ENCODE measurements around the gene P2RX7. TPM values are rescaled to one million over a fixed set of nuclear protein-coding genes. Genes with fewer than 3 reads are reported as not detected.
A peak's percentile ranks its signal among the peaks of the same experiment; 100 is the strongest.

Gene P2RX7
- total RNA-seq, 5 donors from 2014 or later (not counting 1 experiment from before 2014, with no cell fraction given) = 4.6 to 11.0 (median 6.9) TPM

DNA sequence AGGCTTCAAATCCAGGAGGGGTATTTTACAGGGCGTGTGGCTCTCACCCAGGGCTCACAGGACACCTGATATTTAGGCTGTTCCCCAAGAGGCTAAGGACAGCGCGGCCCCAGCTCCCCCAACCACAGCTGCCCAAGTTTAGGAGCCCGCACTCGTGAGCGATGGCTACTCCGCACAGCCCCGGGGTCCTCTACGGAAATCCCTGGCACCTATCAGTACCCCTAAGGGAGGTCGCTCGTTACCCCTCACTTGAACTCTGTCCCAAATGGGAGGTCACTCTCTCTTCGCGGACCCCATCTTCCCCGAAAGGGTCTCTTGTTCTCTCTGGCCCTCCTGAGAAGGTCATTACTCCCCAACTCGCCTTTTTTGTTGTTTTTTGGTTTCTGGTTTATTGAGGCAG lies 76.5 kb downstream of the P2RX7 start:
- H3K27me3 ChIP-seq (replicated peaks in 1 of 2; ENCODE audit: control insufficient read depth in 2 of 2, extremely low read depth in 1 of 2, insufficient read depth in 2 of 2, low read length in 1 of 2) = no peaks in the 10 kb centered on the region
- ATAC-seq (replicated peaks in 1 of 4) (no peak), DNase-seq (no peak)
- 100% methylated on average over 8 of the region's 15 CpGs for WGBS (ENCODE audit: insufficient coverage)
- CTCF ChIA-PET = no interaction called here
- H3K4me1 ChIP-seq (ENCODE audit: control insufficient read depth in 1 of 2, extremely low read depth in 1 of 2, insufficient read depth in 2 of 2, low read length in 2 of 2) = peaks cover 3 to 27% of the 10 kb centered on the region in 2 experiments
- H3K9me3 ChIP-seq = no peaks in the 10 kb centered on the region
- Mint-ChIP-seq H3K9me3 (no peaks in the 10 kb centered on the region), H3K4me3 (peak overlapping the region; percentile 73 to 89 (median 74)), H3K4me1 (peaks cover 22 to 31% (median 30%) of the 10 kb centered on the region in 3 donors), H3K36me3 (peaks cover 2% of the 10 kb centered on the region), H3K27ac (peak overlapping the region; percentile 63 to 84), H3K27me3 (no peaks in the 10 kb centered on the region)
- peak overlapping the region in 1 of 2 donors; percentile 83 for H3K4me3 ChIP-seq (ENCODE audit: control insufficient read depth in 1 of 2, extremely low read depth in 1 of 2, low read length in 1 of 2)
- POLR2A ChIA-PET = no interaction called here
- H3K27ac ChIP-seq (ENCODE audit: low read length) = peak overlapping the region; percentile 81
- peaks cover 0 to 7% of the 10 kb centered on the region in 2 donors for H3K36me3 ChIP-seq (ENCODE audit: control insufficient read depth in 2 of 2, extremely low read depth in 1 of 2, insufficient read depth in 1 of 2, low read length in 1 of 2)

DNA sequence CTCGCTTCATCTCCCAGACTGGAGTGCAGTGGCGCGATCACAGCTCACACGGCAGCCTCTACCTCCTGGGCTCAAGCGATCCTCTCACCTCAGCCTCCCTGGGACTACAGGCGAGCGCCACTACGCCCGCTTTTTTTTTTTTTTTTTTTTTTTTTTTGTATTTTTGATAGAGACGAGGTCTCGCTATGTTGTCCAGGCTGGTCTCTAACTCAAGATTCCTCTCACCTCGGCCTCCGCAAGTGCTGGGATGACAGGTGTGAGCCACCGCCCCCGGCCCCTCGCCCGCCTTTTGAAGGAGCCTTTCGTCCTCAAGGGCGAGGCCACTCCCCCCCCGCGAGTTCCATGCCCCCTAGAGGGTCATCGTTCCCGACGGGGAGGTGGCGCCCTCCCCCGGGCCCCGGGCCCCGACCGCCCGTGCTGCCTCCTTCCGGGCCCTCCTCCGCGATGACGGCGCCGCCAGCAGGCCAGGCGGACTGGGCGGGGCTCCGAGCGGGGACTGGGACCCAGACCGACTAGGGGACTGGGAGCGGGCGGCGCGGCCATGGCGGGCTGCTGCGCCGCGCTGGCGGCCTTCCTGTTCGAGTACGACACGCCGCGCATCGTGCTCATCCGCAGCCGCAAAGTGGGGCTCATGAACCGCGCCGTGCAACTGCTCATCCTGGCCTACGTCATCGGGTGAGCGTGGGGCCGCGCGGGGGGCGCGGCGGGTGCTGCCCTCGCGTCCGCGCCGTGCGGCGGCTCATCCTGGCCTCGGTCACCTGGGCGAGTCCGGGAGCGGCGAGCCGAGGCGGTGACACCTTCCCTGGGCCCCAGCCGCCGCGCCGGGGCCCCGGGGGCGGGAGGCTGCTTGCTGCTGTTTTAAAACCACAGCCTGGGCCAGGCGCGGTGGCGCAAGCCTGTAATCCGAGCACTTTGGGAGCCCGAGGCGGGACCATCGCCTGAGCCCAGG lies 77.2 kb downstream of the P2RX7 start, which contains the start of gene P2RX4:
TSS of gene P2RX4 (plus strand) at position 506 of the 949 bp plus-strand sequence. CDS start at position 542, 36 bp downstream.
- H3K4me3 ChIP-seq (ENCODE audit: control insufficient read depth in 1 of 2, extremely low read depth in 1 of 2, low read length in 1 of 2) = peak within 1 kb of the TSS; percentile 62 to 83
- H3K36me3 ChIP-seq (ENCODE audit: control insufficient read depth in 2 of 2, extremely low read depth in 1 of 2, insufficient read depth in 1 of 2, low read length in 1 of 2) = peaks cover 0 to 8% of the 10 kb centered on the region in 2 donors
- POLR2A ChIA-PET = no interaction called here
- peak within 1 kb of the TSS; percentile 93 to 94 for H3K27ac Mint-ChIP-seq
- CTCF ChIA-PET = interaction anchor here in 1 of 2 donors (0.6 kb wide), 1 partner anchor 246 kb away, joined by 5 read pairs; no protein-coding TSS in a partner anchor
- DNase-seq (peak; percentile 75 to 94 (median 87)), ATAC-seq (replicated peaks in 1 of 4) (peak; percentile 86 to 87 (median 86))
- peak within 1 kb of the TSS; percentile 90 for H3K27ac ChIP-seq (ENCODE audit: low read length)
- H3K4me3 Mint-ChIP-seq = peak within 1 kb of the TSS; percentile 83 to 91 (median 89)
- H3K9me3 Mint-ChIP-seq = no peaks in the 10 kb centered on the region
- H3K27me3 Mint-ChIP-seq = no peaks in the 10 kb centered on the region
- under 1% methylated on average over 84 of the region's 97 CpGs for WGBS (ENCODE audit: insufficient coverage)
- H3K4me1 Mint-ChIP-seq = peaks cover 29 to 38% (median 37%) of the 10 kb centered on the region in 3 donors
- peaks cover 3 to 32% of the 10 kb centered on the region in 2 experiments for H3K4me1 ChIP-seq (ENCODE audit: control insufficient read depth in 1 of 2, extremely low read depth in 1 of 2, insufficient read depth in 2 of 2, low read length in 2 of 2)
- H3K9me3 ChIP-seq = no peaks in the 10 kb centered on the region
- H3K36me3 Mint-ChIP-seq = peaks cover 2% of the 10 kb centered on the region
- H3K27me3 ChIP-seq (replicated peaks in 1 of 2; ENCODE audit: control insufficient read depth in 2 of 2, extremely low read depth in 1 of 2, insufficient read depth in 2 of 2, low read length in 1 of 2) = no peaks in the 10 kb centered on the region

DNA sequence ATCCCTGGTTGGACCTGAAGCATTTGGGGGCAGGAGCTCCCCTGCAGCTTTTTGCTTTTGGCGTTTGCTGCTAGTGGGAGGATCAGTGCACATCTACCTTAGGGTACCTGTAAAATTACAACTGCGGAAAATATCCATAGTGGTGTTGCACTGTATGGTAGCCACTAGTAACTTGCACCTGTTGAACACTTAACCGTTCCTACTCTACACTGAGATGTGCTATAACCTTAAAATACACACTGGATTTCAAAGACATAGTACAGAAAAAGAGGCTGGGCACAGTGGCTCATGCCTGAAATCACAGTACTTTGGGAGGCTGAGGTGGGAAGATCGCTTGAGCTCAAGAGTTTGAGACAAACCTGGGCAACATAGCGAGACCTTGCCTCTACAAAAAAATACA lies 80.2 kb downstream of the P2RX7 start:
- Mint-ChIP-seq H3K27me3 (no peaks in the 10 kb centered on the region), H3K4me3 (no peak overlapping the region), H3K27ac (peak overlapping the region; percentile 46 to 55), H3K9me3 (no peaks in the 10 kb centered on the region), H3K4me1 (peaks cover 29 to 46% (median 45%) of the 10 kb centered on the region in 3 donors), H3K36me3 (peaks cover 9% of the 10 kb centered on the region)
- ChIA-PET CTCF (no interaction called here), POLR2A (no interaction called here)
- WGBS (ENCODE audit: insufficient coverage) = 100% methylated on average over 1 of the region's 5 CpGs
- Histone ChIP-seq H3K9me3 (no peaks in the 10 kb centered on the region), H3K4me3 (ENCODE audit: control insufficient read depth in 1 of 2, extremely low read depth in 1 of 2, low read length in 1 of 2) (no peak overlapping the region), H3K27me3 (replicated peaks in 1 of 2; ENCODE audit: control insufficient read depth in 2 of 2, extremely low read depth in 1 of 2, insufficient read depth in 2 of 2, low read length in 1 of 2) (no peaks in the 10 kb centered on the region), H3K4me1 (ENCODE audit: control insufficient read depth in 1 of 2, extremely low read depth in 1 of 2, insufficient read depth in 2 of 2, low read length in 2 of 2) (peaks cover 3 to 36% of the 10 kb centered on the region in 2 experiments), H3K36me3 (ENCODE audit: control insufficient read depth in 2 of 2, extremely low read depth in 1 of 2, insufficient read depth in 1 of 2, low read length in 1 of 2) (peaks cover 2 to 22% of the 10 kb centered on the region in 2 donors), H3K27ac (ENCODE audit: low read length) (no peak overlapping the region)
- no peak for ATAC-seq (replicated peaks in 1 of 4)
- DNase-seq = no peak

DNA sequence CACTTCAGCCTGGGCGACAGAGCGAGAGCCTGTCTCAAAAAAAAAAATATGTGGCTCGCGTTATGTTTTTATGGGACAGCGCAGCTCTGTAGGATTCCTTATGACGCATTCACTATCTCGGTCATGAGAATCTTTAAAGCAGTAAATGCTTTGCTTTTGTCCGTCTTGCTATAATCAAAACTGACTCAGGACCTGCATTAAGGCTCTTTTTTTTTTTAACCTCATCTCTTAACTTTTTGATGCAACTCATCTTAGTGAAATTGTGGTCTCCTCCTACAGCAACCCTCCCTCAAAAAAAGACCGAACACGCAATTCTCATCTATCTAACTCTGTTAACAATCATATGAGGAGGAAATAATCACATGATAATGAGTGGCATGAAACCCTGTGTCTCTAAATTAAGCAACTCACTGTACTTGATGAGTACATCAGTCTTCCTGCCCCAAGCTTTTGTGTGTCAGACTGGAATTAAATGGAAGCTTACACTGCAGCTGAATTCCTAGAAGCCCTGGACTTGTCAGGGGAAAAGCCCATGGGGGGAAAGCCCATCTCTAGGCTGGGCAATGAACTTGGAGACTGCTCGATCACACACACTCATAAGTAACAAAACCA lies 81.6 kb downstream of the P2RX7 start:
- Histone ChIP-seq H3K4me3 (ENCODE audit: control insufficient read depth in 1 of 2, extremely low read depth in 1 of 2, low read length in 1 of 2) (no peak overlapping the region), H3K4me1 (ENCODE audit: control insufficient read depth in 1 of 2, extremely low read depth in 1 of 2, insufficient read depth in 2 of 2, low read length in 2 of 2) (peaks cover 2 to 34% of the 10 kb centered on the region in 2 experiments), H3K9me3 (no peaks in the 10 kb centered on the region), H3K27ac (ENCODE audit: low read length) (no peak overlapping the region), H3K27me3 (replicated peaks in 1 of 2; ENCODE audit: control insufficient read depth in 2 of 2, extremely low read depth in 1 of 2, insufficient read depth in 2 of 2, low read length in 1 of 2) (no peaks in the 10 kb centered on the region), H3K36me3 (ENCODE audit: control insufficient read depth in 2 of 2, extremely low read depth in 1 of 2, insufficient read depth in 1 of 2, low read length in 1 of 2) (peaks cover 9 to 32% of the 10 kb centered on the region in 2 donors)
- DNase-seq (no peak), ATAC-seq (replicated peaks in 1 of 4) (no peak)
- ChIA-PET POLR2A (interaction anchor here in 1 of 2 donors (0.7 kb wide), 1 partner anchor 1127 kb away, joined by 3 read pairs; no protein-coding TSS in a partner anchor), CTCF (no interaction called here)
- Mint-ChIP-seq H3K27ac (peak overlapping the region; percentile 62 to 81), H3K36me3 (peaks cover 18% of the 10 kb centered on the region), H3K4me1 (peaks cover 37 to 43% (median 42%) of the 10 kb centered on the region in 3 donors), H3K4me3 (peak overlapping the region in 1 of 3 donors; percentile 1), H3K9me3 (no peaks in the 10 kb centered on the region), H3K27me3 (no peaks in the 10 kb centered on the region)
- WGBS (ENCODE audit: insufficient coverage) = 93% methylated on average over 8 of the region's 11 CpGs

DNA sequence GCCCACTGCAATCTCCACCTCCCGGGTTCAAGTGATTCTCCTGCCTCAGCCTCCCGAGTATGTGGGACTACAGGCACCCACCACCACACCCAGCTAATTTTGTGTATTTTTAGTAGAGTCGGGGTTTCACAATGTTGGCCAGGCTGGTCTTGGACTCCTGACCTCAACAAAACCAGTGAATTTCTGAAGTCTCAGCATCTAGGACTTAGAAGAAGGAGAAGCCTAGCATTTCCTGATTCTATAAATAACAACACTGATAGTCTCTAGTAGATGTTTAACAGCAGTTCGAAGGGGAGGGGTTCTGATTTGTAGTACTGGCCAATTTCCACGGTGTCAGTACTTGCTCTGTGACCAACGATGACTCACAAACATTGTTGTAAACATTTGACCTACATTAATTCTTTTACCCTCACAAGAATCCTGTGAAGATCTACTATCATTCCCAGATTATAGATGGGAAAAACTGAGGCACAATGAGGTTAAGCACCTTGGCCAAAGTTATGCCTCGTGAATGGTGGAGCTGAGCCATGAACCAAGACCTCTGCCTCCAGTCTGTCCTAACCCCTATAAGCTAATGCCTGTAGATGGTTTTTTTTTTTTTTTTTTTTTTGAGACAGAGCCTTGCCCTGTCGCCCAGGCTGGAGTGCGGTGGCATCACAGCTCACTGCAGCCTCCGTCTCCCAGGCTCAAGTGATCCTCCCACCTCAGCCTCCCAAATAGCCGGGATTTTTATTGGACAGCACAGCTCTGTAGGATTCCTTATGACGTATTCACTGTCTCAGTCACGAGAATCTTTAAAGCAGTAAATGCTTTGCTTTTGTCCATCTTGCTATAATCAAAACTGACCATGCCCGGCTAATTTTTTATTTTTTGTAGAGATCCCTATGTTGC lies 82.4 kb downstream of the P2RX7 start:
- H3K27ac ChIP-seq (ENCODE audit: low read length) = peak overlapping the region; percentile 20
- ATAC-seq (replicated peaks in 1 of 4) = no peak
- H3K4me1 ChIP-seq (ENCODE audit: control insufficient read depth in 1 of 2, extremely low read depth in 1 of 2, insufficient read depth in 2 of 2, low read length in 2 of 2) = peaks cover 0 to 29% of the 10 kb centered on the region in 2 experiments
- CTCF ChIA-PET = interaction anchor here in 1 of 2 donors (0.6 kb wide), 1 partner anchor 186 kb away, joined by 3 read pairs; no protein-coding TSS in a partner anchor
- peaks cover 22% of the 10 kb centered on the region for H3K36me3 Mint-ChIP-seq
- peak overlapping the region in 1 of 3 donors; percentile 6 for H3K4me3 Mint-ChIP-seq
- WGBS (ENCODE audit: insufficient coverage) = 94% methylated on average over 6 of the region's 14 CpGs
- H3K9me3 ChIP-seq = no peaks in the 10 kb centered on the region
- peaks cover 39 to 43% (median 40%) of the 10 kb centered on the region in 3 donors for H3K4me1 Mint-ChIP-seq
- no peaks in the 10 kb centered on the region for H3K9me3 Mint-ChIP-seq
- no peak for DNase-seq
- H3K4me3 ChIP-seq (ENCODE audit: control insufficient read depth in 1 of 2, extremely low read depth in 1 of 2, low read length in 1 of 2) = no peak overlapping the region
- POLR2A ChIA-PET = no interaction called here
- H3K36me3 ChIP-seq (ENCODE audit: control insufficient read depth in 2 of 2, extremely low read depth in 1 of 2, insufficient read depth in 1 of 2, low read length in 1 of 2) = peaks cover 9 to 32% of the 10 kb centered on the region in 2 donors
- no peaks in the 10 kb centered on the region for H3K27me3 ChIP-seq (replicated peaks in 1 of 2; ENCODE audit: control insufficient read depth in 2 of 2, extremely low read depth in 1 of 2, insufficient read depth in 2 of 2, low read length in 1 of 2)
- no peaks in the 10 kb centered on the region for H3K27me3 Mint-ChIP-seq
- peak overlapping the region; percentile 74 to 81 for H3K27ac Mint-ChIP-seq
